ENCODE measurements around the gene NTRK3.
"Not testable (repeated sequence)": the region's sequence is repeated elsewhere in the genome, so short reads cannot be mapped to it uniquely, and the experiment has no call there.

Gene NTRK3

DNA sequence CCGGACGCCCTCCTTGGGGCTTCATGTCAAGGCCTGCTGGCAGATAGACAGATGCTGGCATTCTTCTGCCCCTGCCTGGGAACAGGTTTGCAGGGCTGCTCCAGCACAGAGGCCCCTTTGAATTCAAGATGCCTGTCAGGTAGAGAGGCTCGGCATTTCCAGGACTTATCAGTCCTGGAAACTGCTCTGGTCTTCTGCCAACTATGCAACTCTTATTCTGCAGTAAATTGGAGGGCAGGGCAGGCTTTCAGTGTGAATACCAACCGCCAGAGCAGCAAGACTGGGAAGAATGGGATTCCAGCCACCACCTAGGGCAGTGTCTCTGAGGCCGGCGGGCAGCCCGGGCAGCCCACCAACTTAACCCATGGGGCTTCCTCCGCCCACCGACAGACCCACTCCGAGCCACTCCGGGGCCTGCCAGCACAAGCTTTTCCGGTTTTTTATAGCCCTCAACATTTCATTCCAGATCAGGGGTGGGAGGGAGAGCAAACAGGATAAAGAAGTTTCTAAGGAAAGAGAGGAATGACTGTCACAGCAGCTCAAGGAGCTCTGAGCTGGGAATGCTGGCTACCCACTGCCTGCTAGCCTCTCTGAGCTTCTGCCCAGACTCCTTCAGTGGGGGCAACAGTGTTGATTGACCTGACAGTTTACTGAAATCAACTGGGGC is 140.9 kb downstream of the NTRK3 start:
- DNase-seq: no peak

- no peak for DNase-seq
Measured at GRCh38 chr15:88113613-88114308, 142.8 kb downstream of the NTRK3 start.

DNA sequence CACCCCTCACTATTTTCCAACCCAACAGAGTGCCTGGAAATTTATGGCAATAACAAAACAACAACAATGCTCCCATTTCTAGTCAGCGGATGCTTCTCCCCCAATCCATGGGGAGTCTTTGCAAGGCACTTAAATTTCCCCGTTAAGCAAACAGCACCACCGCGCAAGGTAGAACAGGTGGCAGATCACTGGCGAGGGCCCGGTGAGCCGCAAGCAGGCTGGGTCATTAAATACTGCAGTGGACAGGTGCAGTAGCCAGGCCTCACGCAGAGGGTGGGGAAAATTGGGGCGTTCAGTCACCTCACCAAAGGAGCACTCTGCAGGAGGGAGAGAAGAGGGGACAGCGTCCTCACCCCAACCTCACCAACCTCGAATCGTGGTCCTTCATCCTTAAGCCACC is 147.5 kb downstream of the NTRK3 start:
- DNase-seq: no peak

- no peak for DNase-seq
Measured at GRCh38 chr15:88108477-88108876, 148.1 kb downstream of the NTRK3 start.

- no peak for DNase-seq
Measured at GRCh38 chr15:88106074-88106473, 150.5 kb downstream of the NTRK3 start.

- DNase-seq: no peak
Measured at GRCh38 chr15:88104357-88104756, 152.2 kb downstream of the NTRK3 start.

GRCh38 chr15:88100181-88100580 is 156.4 kb downstream of the NTRK3 start:
- DNase-seq: no peak

DNA sequence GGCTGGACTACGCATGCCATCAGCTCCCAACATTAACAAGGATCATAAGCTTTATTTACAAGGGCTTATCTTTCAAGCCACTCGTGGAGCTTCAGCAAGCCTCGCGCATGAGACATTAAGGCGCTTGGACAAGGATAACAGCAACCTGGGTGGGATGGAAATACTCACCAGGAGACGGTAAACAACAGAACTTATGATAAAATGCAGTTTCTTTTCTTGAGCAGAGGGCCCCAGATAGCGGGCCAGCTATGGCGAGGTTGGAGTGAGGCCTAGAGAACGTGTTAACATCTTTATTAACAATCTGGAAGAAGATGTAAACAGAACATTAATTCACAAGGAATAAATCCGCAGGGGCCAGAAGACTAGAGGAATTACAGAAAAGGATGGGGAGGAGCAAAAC is 158.2 kb downstream of the NTRK3 start:
- DNase-seq: no peak

- DNase-seq: no peak
Measured at GRCh38 chr15:88091444-88092016, 165.0 kb downstream of the NTRK3 start.

GRCh38 chr15:88090481-88091011 is 166.0 kb downstream of the NTRK3 start:
- DNase-seq: no peak

GRCh38 chr15:88089731-88090130 is 166.8 kb downstream of the NTRK3 start:
- no peak for DNase-seq

DNA sequence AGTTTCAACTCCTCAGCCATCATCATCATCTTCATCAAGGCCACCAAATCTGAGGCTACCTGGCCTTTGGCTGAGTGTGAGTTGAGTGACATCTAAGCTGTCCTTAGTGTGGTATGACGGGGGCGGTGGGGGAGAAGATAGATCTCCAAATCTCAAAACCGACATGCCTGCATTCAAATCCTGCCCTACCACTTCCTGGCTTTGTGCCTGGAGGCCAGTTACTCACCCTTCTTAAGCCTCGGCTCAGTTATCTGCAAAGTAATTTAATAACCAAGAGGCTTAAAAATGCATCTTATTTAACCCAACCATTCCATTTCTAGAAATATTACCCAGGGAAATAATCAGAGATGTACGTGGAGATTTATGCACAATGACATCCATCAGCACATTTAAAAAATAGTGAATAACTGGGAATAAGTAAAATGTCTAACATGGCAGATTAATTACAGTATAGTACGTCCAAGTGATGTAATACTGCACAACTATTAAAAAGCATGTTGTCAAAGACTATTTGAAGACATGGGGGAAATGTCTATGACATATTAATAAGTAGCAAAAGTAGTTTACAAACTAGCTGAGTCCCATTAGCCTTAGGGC is 167.4 kb downstream of the NTRK3 start:
- DNase-seq: no peak

GRCh38 chr15:88083811-88084760 is 172.5 kb downstream of the NTRK3 start:
- no peak for DNase-seq

- DNase-seq: no peak
Measured at GRCh38 chr15:88080616-88081015, 175.9 kb downstream of the NTRK3 start.

DNA sequence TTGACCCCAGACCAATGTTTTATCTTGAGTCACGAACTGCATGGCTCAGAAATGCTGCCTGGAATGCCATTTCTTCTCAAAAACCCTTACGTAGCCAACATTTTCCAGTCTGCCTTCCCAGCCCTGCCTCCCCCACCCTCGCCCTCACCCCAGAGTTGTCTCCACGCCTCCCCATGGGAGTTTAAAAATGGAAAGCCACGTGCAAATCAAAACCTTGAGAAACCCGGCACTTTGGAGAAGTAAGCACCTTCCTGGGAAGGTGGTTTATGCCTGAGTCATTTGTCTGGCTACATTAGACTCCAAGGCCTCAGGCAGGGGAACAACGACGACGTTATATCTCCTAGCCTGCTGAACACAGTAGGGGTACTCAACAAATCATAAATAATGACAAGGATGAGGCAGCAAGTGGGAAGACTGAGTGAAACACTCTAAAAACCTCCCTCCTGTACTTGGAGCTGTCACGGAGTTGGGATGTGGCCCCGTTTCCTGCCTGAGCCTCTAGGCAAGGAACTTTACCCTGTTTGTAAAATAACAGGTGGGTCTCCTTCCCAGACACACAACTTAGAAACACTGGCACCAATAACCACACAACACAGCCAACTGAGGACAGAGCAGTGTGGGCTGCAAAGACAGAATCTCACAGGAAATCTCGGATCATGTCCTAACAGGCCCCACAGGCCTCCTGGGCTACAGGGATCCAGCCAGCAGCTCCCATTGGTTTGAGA is 179.1 kb downstream of the NTRK3 start:
- DNase-seq: no peak

GRCh38 chr15:88076328-88076727 is 180.2 kb downstream of the NTRK3 start:
- no peak for DNase-seq

DNA sequence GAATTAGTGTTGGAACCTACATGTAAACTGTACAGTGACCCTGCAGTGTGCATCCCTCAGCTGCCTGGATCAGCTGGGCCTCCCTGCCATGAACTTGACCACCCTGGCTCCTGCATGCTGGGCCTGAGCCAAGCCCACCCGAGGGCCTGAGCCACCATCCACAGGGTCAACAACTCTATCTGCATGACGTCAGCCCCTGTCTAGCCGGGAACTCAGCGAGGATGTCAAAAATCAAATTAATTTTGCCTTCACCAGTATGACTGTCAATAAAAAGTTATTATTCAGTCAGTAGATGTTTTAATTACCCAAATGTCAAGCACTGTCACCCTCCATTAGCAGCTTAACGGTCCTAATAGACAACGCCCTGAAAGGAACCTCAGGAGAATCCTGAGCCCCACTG is 181.4 kb downstream of the NTRK3 start:
- DNase-seq: no peak

- DNase-seq: no peak
Measured at GRCh38 chr15:88074386-88074785, 182.2 kb downstream of the NTRK3 start.

GRCh38 chr15:88073391-88073691 is 183.2 kb downstream of the NTRK3 start:
- DNase-seq: no peak

DNA sequence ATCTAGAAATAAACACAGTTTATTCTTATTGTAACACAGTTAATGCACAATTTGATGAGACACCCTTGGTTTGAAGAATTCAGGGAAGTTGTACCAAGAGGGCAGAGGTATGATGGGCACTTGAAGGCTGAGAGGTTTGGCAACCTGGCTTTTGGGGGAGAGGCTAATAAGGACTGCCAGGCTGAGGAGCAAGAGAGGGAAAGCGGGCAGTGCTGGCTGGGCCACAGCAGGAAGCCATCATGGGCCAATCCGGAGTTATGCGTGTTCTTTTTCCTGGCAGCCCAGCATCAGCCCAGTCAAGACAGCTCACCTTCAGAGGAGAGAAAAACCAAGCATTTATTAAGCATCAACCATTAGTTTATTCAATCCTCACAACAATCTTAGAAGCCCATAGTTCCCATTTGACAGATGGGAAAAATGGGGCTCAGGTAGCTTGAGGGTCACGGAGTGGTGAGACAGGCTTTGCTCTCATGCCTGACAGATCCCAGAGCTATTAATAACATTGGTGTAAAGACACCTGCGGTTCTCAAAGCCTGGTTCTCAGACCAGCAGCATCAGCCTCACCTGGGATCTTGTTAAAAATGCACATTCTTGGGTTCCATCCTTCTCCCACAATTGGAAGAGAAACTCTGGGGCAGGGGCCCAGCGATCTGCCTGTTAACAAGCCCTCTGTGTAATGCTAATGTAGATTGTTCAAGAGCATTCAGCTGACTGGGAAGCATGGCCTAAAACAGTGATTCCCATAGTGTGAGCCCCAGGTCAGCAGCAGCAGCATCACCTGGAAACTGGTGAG is 183.7 kb downstream of the NTRK3 start:
- DNase-seq: no peak

- not testable (repeated sequence) for DNase-seq
Measured at GRCh38 chr15:88072133-88072532, 184.4 kb downstream of the NTRK3 start.

Measured in inflammatory macrophage treated with lipopolysaccharide for 4 hours (primary cell).